Gastrocnemius medialis (tissue), 4 donors: Measurements from ENCODE around the gene APOA1. TPM values are rescaled to one million over a fixed set of nuclear protein-coding genes. Genes with fewer than 3 reads are reported as not detected.

Source experiments
- ATAC-seq, 2 donors: fragments of 150-250 bp; one replicate each; pipeline ENCODE4 v1.9.1; 2016
- DNase-seq, 2 donors: peaks; one replicate each; pipeline ENCODE4 v3.0.0-alpha.2; 2019
- H3K27ac ChIP-seq, 4 donors: fragments of 200-600 bp; sonication (generic); 1 replicate in 1 of 4; 2 replicates in 3 of 4; pipeline ENCODE4 v1.5.1; 2016 to 2018; ENCODE audit warnings: mild to moderate bottlenecking in 2 of 4, moderate library complexity in 1 of 4
- H3K27me3 ChIP-seq, 3 donors: fragments of 200-600 bp; sonication (generic) in 2 of 3; 1 replicate in 1 of 3; 2 replicates in 2 of 3; pipeline versions ENCODE4 v1.5.1 to v1.6.0; 2016 to 2019; ENCODE audit warnings: mild to moderate bottlenecking in 1 of 3, moderate library complexity in 1 of 3
- H3K36me3 ChIP-seq, 2 donors: fragments of 200-600 bp; sonication (generic) in 1 of 2; one replicate each; pipeline ENCODE4 v1.5.1; 2017 to 2018
- H3K4me1 ChIP-seq, 2 donors: fragments of 200-600 bp; sonication (generic) in 1 of 2; one replicate each; pipeline ENCODE4 v1.5.1; 2016 to 2017; ENCODE audit warnings: mild to moderate bottlenecking in 2 of 2
- H3K4me3 ChIP-seq, 4 donors: fragments of 200-600 bp; sonication (generic) in 3 of 4; 1 replicate in 1 of 4; 2 replicates in 3 of 4; pipeline ENCODE4 v1.5.1; 2016 to 2019; ENCODE audit warnings: mild to moderate bottlenecking in 2 of 4
- H3K9me3 ChIP-seq, 3 donors: fragments of 200-600 bp; sonication (generic) in 2 of 3; 1 replicate in 1 of 3; 2 replicates in 2 of 3; pipeline ENCODE4 v1.5.1; 2016 to 2019
- POLR2A ChIP-seq, 2 donors: fragments of 450-650 bp; IDR thresholded peaks; one replicate each; pipeline ENCODE4 v1.6.1; 2017; ENCODE audit warnings: antibody characterized with exemption in 2 of 2, mild to moderate bottlenecking in 2 of 2, moderate library complexity in 2 of 2
- in situ Hi-C, 4 donors: fragments of 200-750 bp; cut with MboI; loops; one replicate each; pipeline versions ENCODE4 v1.15.0 to v1.8.0; 2017; ENCODE audit warnings: low sequenced_read_pairs in 4 of 4
- intact Hi-C: fragments of 100-400 bp; cut with DNase I; formaldehyde crosslinking; loops from one replicate; pipeline ENCODE4 v1.15.1; 2023; ENCODE audit warnings: low total_unique reads
- total RNA-seq, 4 donors: library from RNA; depleted of rRNA; stranded (reverse); fragments of >200 nt; gene quantifications; one replicate each; pipeline versions ENCODE4 v1.1.0 to v1.2.3, GENCODE V29; 2016
- TF ChIP-seq, protein P1 (sequence below), 5 experiments: fragments of 450-650 bp in 3 of 5; fragments of 200-600 bp in 2 of 5; sonication (generic) in 2 of 5; IDR thresholded peaks in 4 of 5; conservative IDR thresholded peaks in 1 of 5; 1 replicate in 4 of 5; 2 replicates in 1 of 5; pipeline ENCODE4 v1.5.1; 2016 to 2019; ENCODE audit warnings: antibody characterized with exemption in 5 of 5, mild to moderate bottlenecking in 3 of 5, moderate library complexity in 3 of 5

The APOA1 gene
- total RNA-seq, 4 donors from 2014 or later = 0.56 to 35.8 (median 18.2) TPM; not detected in 1

DNA sequence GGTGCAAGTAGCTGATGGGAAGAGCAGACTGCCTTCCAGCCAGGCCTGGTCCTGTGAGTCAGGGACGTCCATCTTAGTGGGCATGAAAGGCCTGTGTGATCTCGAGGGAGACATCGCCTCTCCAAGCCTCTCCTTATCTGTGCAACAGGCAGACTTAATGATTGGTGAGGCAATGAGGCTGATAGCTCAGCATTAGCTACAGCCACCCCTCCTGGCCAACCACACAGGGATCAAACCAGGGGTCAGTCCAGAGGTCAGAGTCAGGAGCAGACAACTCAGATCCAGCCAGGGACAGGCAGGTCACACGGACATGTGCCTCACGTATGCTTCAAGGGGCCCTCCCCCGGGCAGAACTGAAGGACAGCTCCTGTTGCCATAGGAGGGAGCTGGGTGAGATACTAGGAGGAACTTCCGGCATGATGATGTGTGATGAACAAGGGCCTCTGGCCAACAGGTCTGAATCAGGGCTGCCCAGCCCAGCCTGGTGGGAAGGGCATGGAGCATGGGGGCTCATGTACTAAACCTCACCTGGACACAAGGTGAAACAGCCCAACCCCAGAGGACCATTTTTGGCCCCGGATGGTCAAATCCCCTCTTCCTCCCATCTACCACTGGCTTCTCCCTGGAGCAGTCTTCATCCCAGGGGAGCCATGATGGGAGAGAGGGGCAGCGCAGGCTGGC, 10.5 kb downstream of the APOA1 start:
- no peak overlapping the region for H3K27ac ChIP-seq
- no peaks in the 10 kb centered on the region for H3K27me3 ChIP-seq
- no peaks in the 10 kb centered on the region for H3K4me1 ChIP-seq
- TF ChIP-seq, protein P1, sequence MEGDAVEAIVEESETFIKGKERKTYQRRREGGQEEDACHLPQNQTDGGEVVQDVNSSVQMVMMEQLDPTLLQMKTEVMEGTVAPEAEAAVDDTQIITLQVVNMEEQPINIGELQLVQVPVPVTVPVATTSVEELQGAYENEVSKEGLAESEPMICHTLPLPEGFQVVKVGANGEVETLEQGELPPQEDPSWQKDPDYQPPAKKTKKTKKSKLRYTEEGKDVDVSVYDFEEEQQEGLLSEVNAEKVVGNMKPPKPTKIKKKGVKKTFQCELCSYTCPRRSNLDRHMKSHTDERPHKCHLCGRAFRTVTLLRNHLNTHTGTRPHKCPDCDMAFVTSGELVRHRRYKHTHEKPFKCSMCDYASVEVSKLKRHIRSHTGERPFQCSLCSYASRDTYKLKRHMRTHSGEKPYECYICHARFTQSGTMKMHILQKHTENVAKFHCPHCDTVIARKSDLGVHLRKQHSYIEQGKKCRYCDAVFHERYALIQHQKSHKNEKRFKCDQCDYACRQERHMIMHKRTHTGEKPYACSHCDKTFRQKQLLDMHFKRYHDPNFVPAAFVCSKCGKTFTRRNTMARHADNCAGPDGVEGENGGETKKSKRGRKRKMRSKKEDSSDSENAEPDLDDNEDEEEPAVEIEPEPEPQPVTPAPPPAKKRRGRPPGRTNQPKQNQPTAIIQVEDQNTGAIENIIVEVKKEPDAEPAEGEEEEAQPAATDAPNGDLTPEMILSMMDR (IDR thresholded peaks at IDR 0.05 in 4 of 5, conservative IDR thresholded peaks at IDR 0.05 in 1 of 5) = no peak
- no peak for TF ChIP-seq POLR2A (IDR thresholded peaks at IDR 0.05)
- in situ Hi-C loops (no loop called here), intact Hi-C loops (no loop called here)
- no peak for DNase-seq
- H3K9me3 ChIP-seq = no peaks in the 10 kb centered on the region
- no peaks in the 10 kb centered on the region for H3K36me3 ChIP-seq
- no peak for ATAC-seq
- no peak overlapping the region for H3K4me3 ChIP-seq

DNA sequence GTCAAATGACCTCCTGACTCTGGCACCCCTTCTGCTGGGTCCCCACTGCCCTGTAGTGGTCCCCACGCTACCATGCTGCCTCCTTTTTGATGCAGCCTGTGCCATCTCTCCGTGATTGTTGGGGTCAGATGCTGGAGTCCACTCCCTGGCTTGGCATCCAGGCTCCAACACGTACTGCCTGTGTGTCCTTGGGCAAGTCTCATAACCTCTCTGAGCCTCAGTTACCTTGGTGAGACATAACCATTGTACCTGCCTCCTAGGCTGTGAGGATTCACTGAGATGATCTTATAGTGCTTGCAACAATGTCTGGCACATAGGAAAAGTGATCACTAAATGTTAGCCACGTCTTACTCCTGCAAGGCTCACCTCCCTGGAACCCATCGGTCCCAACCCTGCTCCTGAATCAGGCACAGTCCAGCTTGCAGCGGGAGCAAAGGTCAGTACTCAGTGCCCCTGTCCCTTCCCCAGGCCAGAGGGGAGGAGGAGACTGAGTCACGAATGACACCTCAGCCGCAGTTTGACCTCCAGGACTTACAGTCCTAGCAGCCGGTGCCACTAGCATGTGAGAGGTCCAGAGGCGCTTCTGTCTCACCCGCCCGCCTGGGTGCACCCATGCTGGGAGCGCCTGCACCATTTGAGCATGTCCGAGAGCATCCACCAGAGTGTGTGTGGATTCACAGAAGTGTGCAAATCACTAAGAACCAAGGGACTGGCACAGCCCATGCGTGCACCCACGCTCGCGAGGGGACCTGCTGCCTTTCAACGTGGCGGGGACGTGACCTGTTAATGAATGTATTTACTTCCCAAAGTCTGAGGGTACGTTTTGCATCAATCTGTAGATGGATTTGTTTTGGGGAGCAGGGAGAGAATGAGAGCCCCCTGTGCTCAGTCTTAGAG, 11.3 kb downstream of the APOA1 start:
- ATAC-seq = no peak
- intact Hi-C loops (no loop called here), in situ Hi-C loops (no loop called here)
- Histone ChIP-seq H3K36me3 (no peaks in the 10 kb centered on the region), H3K4me3 (no peak overlapping the region), H3K27ac (no peak overlapping the region), H3K27me3 (no peaks in the 10 kb centered on the region), H3K4me1 (no peaks in the 10 kb centered on the region), H3K9me3 (no peaks in the 10 kb centered on the region)
- no peak for TF ChIP-seq POLR2A (IDR thresholded peaks at IDR 0.05)
- TF ChIP-seq, protein P1 (IDR thresholded peaks at IDR 0.05 in 4 of 5, conservative IDR thresholded peaks at IDR 0.05 in 1 of 5) = no peak
- DNase-seq = no peak

DNA sequence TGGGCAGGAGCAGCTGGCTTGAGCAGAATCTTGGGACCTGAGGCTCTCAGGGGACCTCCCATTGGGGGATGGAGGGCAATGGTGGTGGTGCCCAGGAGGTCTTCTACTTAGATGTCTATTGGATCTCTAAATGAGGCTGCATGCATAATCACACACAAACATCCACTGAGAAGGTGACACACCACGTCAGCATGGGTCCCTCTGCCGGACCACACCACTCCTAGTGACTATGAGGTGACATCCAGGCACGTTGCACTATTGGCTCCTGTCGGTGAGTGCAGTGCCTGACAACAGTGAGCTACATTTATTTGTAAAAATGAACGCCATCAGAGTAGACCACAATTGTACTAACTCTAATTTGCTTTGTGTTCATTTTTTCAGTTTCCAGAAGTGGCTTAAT, 12.0 kb downstream of the APOA1 start:
- Histone ChIP-seq H3K27me3 (no peaks in the 10 kb centered on the region), H3K4me1 (no peaks in the 10 kb centered on the region), H3K9me3 (no peaks in the 10 kb centered on the region), H3K27ac (no peak overlapping the region), H3K4me3 (no peak overlapping the region), H3K36me3 (no peaks in the 10 kb centered on the region)
- ATAC-seq (no peak), DNase-seq (no peak)
- in situ Hi-C loops = no loop called here
- intact Hi-C loops = no loop called here
- TF ChIP-seq, protein P1 (IDR thresholded peaks at IDR 0.05 in 4 of 5, conservative IDR thresholded peaks at IDR 0.05 in 1 of 5) = no peak
- no peak for TF ChIP-seq POLR2A (IDR thresholded peaks at IDR 0.05)

DNA sequence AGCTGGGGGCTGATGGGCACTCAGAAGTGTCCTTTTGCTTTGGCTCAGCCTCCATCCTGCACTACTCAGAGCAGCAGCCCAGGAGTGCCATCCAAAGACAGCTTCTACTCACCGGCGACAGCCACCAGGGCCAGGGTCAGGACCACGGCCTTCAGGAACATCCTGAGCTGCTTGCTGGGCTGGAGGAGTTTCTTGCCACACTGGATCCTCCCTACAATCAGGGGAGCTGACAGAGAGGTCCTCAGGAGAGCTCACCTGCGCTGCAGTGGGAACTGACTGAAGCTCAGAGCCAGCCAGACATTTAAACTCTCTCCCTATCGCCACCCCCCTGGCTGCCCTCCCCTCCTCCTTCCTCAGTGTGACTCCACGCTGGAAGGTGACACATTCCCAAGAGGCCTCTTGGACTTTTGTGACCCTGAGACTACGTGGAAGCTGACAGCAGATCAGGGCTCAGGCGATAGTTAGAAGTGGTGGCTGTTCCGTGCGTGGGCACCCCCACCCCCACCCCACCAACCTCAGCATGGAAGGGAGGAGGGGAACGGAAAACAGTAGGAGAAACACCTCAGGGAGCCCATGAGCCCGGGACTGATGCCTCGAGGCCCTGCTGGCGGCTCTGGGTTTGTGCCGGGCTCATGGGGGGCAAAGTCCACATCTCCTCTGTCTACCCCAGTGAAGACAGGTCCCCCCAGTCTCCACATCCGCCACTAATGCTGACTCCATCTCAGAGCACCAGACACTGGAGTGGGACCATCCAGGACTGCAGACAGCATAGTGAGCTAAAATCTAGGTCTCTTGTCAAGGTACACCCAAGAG, 14.2 kb downstream of the APOA1 start, which contains the start of gene APOA4:
Gene APOA4, minus strand, starts transcription at position 274 of the 813 bp plus-strand sequence. Its CDS starts 113 bp downstream, at position 161.
- Histone ChIP-seq H3K27ac (peak within 1 kb of the TSS in 1 of 4 donors; percentile 60), H3K4me3 (no peak within 1 kb of the TSS), H3K4me1 (no peaks in the 10 kb centered on the region), H3K9me3 (no peaks in the 10 kb centered on the region), H3K36me3 (no peaks in the 10 kb centered on the region), H3K27me3 (no peaks in the 10 kb centered on the region)
- TF ChIP-seq, protein P1 (IDR thresholded peaks at IDR 0.05 in 4 of 5, conservative IDR thresholded peaks at IDR 0.05 in 1 of 5) = no peak
- TF ChIP-seq POLR2A (IDR thresholded peaks at IDR 0.05) = no peak
- intact Hi-C loops (no loop called here), in situ Hi-C loops (no loop called here)
- no peak for DNase-seq
- ATAC-seq = no peak
